ENCODE data around the gene SERPINE1.

SERPINE1 gene

DNA sequence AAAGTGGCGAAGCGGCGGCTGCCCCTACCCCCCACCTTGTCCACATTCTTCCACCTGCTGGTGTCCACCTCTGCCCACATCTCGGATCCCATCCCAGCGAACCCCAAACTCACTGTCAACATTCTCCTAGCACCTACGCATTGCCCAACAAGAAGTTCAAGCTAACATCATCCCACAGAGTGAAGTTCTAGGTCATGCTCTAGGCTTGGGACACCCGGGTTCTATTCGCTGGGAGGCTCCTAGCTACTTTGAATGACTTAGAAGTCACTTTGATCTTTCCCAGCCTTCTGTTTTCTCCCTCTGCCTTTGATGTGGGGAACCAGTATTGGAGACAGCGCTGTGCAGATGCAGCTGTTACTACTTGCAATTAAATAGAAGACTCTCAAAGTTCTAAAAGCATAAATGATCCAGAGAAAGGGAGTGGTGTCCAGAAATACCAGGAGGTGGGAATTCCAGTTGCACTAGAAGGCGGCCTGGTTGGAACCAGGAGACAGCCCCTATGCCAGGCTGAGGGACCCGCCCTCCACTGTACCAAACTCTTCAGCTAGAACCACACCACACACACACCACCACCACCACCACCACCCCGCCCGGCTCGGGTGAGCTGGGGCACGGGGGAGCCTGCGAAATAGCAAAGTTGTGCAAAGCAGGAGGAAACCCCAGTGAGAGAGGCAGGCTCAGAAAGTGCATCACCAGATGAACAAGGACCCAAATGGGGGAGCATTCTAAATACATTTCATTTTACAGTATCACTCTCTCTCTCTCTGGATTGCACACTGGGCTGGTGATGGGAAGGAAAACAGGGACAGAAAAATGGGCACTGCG is 43.9 kb downstream of the SERPINE1 start:
- no peak for DNase-seq

- no peak for DNase-seq
Measured at GRCh38 chr7:101171442-101171837, 44.5 kb downstream of the SERPINE1 start.

GRCh38 chr7:101172005-101172853 is 45.3 kb downstream of the SERPINE1 start:
- no peak for DNase-seq

DNA sequence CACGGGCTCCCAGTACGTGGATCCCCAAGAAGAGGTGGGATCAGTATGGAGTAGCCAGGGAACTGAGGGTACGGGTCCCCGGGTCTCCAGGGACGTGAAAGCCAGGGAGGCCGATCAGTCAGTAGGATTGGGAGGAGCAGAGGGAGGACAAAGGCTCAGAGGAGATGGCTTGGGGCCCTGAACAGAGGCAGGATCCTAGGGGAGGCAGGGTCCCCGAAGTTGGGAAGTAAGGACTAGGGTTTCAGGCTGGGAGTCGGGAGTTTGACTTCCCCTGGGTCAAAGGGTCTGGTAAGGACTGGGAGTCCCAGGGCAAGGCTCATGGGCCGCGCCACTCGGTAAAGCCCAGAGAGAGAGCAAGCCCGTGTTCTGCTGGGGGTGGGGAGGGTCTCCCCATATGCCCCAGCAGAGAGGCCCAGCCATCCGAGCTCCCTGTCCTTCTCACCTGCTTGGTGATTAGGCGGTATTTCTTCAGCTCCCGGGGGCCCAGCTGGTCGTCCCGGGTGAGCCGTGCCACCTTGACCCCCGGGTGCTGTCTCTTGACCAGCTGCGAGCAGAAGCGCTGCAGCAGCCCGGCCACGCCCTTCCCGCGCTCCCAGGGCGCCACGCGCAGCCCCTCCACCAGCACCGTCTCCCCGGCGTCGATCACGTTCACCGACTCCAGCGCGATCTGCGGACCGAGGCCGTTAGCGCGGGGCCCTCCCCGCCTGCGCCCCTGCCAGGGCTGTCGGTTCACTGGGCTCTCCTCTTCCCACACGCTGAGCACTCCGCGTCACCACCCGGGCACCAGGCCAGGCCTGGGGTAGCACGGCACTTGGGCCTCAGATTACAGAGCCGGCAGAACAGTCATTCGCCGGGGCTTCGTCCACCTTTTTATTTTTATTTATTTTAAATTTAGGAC is 46.2 kb downstream of the SERPINE1 start:
- DNase-seq = no peak

GRCh38 chr7:101173752-101174244 is 46.9 kb downstream of the SERPINE1 start:
- DNase-seq = peak; percentile 61

DNA sequence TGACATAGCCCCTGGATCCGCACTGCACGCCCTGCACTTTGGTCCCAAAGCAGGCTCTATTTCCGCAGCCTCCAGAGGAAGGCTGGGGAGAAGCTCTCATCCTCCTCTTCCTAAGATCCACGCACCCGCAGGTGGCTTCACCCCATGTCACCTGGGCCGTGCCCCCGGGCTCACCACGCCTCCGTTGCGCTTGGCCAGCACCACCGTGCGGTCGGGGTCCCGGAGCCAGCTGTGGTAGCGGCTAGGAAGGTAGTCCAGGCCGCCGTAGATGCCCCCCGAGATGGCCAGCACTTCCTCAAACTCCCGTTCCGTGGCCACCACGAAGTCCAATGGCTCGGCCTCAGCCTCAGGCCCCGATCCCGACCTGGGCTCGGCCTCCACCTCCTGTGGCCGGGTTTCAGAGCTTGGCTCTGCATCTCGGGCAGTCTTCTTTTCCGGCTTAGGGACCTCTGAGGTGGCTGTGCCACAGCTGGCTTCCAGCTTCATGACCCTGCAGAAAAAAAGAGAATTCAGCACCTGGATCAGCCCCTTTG is 47.5 kb downstream of the SERPINE1 start:
- no peak for DNase-seq

GRCh38 chr7:101175664-101176063 is 48.8 kb downstream of the SERPINE1 start:
- no peak for DNase-seq

DNA sequence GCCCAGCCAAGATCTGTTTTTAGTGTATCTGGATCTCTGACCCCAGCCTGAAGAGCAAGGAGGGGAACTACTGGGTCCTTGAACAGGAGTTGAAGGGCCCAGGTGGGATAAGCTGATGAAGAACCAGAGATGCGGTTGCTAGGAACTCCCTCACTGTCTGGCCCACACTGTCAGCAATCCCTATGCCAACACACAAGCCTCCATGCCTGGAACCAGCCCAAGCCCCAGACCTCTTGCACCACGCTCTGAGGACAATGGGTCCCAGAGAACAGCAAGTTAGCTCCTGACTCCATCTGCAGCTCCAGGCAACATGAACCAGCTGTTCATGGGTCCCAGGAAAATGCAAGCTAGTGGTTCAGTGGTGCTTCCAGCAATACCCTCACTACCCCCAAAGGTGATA is 50.7 kb downstream of the SERPINE1 start:
- DNase-seq = no peak

DNA sequence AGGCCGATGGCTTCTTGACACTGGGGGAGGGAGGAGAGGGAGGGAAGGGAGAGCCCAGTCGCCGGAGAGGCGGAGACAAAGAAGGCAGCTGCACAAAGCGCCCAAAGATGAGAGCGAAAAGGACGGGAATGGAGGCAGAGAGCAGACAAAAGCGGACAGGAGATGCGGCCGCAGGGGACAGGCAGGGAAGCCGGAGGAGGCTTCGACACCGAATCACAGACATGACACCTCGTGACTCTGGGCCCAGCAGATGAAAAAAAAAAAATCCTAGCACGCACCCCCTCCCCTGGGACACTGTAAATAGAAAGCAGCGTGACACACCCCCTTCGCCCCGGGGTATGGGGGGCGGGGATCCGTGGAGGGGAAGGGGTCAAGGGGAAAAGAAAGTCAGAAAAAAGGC is 52.2 kb downstream of the SERPINE1 start:
- no peak for DNase-seq

GRCh38 chr7:101179713-101180112 is 52.8 kb downstream of the SERPINE1 start:
- DNase-seq = no peak

DNA sequence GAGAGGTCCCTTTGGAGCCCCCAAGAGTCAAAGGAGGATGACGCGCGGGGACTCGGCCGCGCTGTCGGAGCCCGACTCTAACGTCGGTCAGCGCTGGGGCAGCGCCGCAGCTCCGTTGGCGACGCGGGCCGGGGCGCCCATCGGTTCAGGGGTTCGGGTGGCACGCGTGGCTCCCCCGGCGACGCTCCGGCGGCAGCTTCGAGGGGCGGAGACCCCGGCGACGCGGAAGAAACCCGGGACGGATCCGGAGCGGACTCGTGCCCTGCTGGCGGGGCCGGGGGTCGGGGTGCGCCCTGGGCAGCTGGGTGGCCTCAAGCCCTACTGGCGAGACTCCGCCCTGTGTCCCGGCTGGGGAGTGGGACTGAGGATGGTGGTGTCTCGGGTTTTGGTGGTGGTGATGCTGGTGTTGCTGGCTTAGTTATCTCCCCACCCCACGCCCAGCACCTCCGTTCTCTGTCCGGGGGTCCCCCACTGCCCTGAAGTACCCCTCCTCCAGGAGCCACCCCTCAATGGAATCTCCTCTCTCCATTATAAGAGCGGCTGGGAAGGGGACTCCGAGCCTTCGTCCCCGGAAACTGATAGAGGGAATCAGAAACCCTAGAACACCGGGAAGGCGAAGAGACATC is 53.3 kb downstream of the SERPINE1 start, which contains the start of gene NAT16:
Gene NAT16, minus strand, starts transcription at position 164 of the 626 bp plus-strand sequence. CDS start 5,486 bp downstream, outside the sequence.
- DNase-seq = no peak

- DNase-seq = no peak
Measured at GRCh38 chr7:101185258-101185839, 58.4 kb downstream of the SERPINE1 start.

DNA sequence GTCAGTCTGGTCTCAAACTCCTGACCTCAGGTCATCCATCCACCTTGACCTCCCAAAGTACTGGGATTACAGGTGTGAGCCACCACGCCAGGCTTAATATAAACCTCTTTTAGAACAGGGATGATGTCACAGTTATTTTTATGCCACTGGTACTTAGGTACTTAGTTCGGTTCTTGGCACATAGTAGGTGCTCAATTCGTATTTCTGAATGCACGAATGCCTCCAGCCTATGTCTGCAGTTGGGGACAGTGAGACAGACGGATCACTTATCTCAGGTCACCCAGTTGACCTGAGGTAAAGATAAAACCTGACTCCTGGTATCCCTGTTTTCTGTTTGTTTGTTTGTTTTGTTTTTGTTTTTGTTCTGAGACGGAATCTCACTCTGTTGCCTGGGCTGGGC is 59.3 kb downstream of the SERPINE1 start:
- DNase-seq = no peak

DNA sequence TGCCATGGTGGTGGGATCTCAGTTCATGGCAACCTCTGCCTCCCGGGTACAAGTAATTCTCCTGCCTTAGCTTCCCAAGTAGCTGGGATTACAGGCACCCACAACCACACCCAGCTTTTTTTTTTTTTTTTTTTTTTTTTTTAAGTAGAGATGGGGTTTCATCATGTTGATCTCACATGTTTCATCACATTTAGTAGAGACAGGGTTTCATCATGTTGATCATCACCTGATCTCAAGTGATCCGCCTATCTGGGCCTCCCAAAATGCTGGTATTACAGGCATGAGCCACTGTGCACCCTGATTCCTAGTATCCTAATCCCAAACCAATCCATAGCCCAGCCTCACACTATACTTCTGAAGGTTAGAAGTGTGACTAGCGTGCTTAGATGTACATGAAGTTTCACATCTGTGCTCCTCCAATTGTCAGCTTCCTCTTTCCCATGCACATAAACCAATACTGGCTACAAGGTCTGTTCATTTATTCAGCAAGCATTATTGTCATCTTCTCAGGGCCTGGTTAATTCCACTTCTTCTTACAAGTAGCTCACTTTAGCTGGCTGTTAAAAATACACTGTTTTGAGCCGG is 60.0 kb downstream of the SERPINE1 start:
- DNase-seq = no peak

Data from stimulated activated CD4-positive, alpha-beta T cell treated with anti-CD3 and anti-CD28 coated beads, Interleukin-4, amount 100 ng/mL, for 24 hours (primary cell).